Astrocyte of the cerebellum (primary cell): Measurements from ENCODE around the gene ATP13A1.
"Not testable (repeated sequence)": the region's sequence is repeated elsewhere in the genome, so short reads cannot be mapped to it uniquely, and the experiment has no call there.

Source experiments
- DNase-seq: peaks from one replicate; pipeline ENCODE4 v3.0.0-alpha.2; 2011; ENCODE audit warnings: low read depth
- H3K4me3 ChIP-seq: 2 replicates; pipeline ENCODE4 v1.5.1; 2011; ENCODE audit warnings: mild to moderate bottlenecking, low read depth, low read length, moderate library complexity
- in situ Hi-C: cut with HindIII; loops from 2 replicates; pipeline ENCODE4 v1.10.0; 2017; ENCODE audit warnings: low sequenced_read_pairs
- TF ChIP-seq, protein P1 (sequence below): IDR thresholded peaks from 2 replicates; pipeline ENCODE4 v1.5.1; 2012; ENCODE audit warnings: low read length, low read depth, moderate library complexity, mild to moderate bottlenecking; ENCODE audit errors: missing control alignments

Gene ATP13A1

DNA sequence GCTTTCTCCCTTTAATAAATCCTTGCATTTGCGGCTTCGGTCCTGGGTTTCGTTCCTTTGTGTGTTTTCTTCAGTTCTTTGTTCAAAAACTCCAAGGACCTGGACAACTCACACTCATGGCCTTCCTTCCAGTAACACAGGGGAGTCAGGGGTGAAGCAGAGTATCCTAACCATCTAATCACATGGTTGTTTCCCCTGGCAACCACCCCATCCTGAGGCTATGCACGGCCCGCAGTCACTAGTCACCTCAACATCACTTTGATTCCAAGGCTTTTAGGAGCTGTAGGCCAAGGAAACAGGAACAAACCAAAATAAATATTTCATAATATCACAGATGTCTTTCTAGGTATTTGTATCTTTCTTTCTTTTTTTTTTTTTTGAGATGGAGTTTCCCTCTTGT is 34.1 kb upstream of the ATP13A1 start:
- no peak for DNase-seq
- H3K4me3 ChIP-seq = no peak overlapping the region
- in situ Hi-C loops = no loop called here
- TF ChIP-seq, protein P1, sequence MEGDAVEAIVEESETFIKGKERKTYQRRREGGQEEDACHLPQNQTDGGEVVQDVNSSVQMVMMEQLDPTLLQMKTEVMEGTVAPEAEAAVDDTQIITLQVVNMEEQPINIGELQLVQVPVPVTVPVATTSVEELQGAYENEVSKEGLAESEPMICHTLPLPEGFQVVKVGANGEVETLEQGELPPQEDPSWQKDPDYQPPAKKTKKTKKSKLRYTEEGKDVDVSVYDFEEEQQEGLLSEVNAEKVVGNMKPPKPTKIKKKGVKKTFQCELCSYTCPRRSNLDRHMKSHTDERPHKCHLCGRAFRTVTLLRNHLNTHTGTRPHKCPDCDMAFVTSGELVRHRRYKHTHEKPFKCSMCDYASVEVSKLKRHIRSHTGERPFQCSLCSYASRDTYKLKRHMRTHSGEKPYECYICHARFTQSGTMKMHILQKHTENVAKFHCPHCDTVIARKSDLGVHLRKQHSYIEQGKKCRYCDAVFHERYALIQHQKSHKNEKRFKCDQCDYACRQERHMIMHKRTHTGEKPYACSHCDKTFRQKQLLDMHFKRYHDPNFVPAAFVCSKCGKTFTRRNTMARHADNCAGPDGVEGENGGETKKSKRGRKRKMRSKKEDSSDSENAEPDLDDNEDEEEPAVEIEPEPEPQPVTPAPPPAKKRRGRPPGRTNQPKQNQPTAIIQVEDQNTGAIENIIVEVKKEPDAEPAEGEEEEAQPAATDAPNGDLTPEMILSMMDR = no peak

DNA sequence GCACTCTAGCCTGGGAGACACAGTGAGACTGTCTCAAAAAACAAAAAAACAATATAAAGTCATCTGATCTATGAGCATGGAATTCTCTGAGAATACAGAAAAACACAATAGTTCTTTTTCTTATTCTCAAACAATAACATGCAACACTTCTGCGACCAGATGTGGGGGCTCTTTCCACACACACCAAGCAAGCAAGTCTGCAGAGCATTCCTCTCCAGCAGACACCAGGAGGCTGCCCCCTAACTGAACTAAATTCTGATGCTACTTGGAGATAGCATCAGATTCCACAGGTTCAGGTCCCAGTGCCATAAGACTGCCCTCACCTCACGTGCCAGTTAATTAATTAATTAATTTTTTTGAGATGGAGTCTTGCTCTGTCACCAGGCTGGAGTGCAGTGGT is 32.9 kb upstream of the ATP13A1 start:
- in situ Hi-C loops = no loop called here
- no peak for DNase-seq
- TF ChIP-seq, protein P1 = no peak
- H3K4me3 ChIP-seq = no peak overlapping the region

DNA sequence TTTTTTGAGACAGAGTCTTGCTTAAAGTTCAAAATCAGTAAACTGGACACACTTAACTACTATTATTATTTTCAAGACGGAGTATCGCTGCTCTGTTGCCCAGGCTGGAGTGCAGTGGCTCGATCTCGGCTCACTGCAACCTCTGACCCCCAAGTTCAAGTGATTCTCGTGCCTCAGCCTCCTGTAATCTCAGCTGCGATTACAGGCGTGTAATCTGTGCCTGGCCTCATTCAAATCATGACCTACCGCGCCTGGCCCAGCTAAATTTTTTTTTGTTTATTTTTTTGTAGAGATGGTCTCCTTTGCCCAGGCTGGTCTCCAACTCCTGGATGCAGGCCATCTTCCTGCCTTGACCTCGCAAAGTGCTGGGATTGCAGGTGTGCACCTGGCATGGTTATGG is 28.2 kb upstream of the ATP13A1 start:
- no peak overlapping the region for H3K4me3 ChIP-seq
- in situ Hi-C loops = no loop called here
- DNase-seq = no peak
- TF ChIP-seq, protein P1 = no peak

DNA sequence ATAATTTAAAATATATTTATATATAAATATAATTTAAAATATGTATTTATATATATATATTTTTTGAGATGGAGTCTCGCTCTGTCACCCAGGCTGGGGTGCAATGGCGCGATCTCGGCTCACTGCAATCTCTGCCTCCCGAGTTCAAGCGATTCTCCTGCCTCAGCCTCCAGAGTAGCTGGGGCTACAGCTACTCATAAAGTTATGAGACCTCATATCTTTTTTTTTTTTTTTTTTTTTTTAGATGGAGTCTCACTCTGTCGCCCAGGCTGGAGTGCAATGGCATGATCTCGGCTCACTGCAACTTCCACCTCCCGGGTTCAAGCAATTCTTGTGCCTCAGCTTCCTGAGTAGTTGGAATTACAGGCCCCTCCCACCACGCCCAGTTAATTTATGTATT is 25.5 kb upstream of the ATP13A1 start:
- DNase-seq, in situ Hi-C loops, H3K4me3 ChIP-seq: not testable (repeated sequence)

DNA sequence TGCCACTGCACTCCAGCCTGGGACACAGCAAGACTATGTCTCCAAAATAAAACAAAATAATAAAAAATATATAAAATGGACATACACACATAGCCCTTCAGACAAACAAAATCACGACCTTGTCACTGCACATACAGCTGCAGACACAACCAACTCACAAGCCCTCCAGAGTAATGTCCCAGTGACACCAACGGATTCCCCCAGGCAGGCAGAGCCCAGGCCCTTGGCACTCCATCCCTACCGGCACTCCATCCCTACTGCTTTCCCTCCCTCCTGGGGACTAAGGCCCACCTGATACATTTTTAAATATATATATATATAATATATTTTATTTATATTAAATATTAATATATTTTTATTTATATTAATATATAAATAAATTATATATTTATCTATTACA is 23.6 kb upstream of the ATP13A1 start:
- in situ Hi-C loops = no loop called here
- H3K4me3 ChIP-seq = no peak overlapping the region
- DNase-seq = no peak
- TF ChIP-seq, protein P1 = no peak

DNA sequence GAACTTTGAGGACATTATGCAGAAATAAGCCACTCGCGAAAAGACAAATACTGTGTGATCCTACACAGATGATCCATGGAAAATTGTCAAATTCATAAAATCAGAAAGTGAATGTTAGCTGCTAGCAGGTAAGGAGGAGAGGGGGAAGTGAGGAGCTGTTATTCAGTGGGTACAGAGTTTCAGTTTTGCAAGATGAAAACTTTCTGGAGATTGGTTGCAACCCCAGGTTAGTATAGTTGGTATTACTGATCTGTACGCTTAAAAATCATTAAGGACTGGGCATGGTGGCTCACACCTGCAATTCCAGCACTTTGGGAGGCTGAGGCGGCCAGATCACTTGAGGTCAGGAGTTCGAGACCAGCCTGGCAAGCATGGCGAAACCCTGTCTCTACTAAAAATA is 23.1 kb upstream of the ATP13A1 start:
- in situ Hi-C loops = no loop called here
- H3K4me3 ChIP-seq = no peak overlapping the region
- TF ChIP-seq, protein P1 = no peak
- no peak for DNase-seq

DNA sequence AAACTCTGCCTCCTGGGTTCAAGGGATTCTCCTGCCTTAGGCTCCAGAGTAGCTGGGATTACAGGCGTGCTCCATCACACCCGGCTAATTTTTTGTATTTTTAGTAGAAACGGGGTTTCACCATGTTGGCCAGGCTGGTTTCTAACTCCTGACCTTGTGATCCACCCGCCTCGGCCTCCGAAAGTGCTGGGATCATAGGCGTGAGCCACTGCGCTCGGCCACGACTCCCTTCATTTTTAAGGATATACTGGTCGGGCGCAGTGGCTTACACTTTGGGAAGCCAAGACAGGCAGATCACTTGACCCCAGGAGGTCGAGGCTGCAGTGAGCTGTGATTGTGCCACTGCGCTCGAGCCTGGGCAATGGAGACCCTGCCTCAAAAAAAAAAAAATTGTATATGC is 22.6 kb upstream of the ATP13A1 start:
- DNase-seq, H3K4me3 ChIP-seq, in situ Hi-C loops: not testable (repeated sequence)
